Activated naive CD4-positive, alpha-beta T cell treated with anti-CD3 and anti-CD28 coated beads, Interleukin-2, amount 50 U/mL, for 24 hours (primary cell): ENCODE results near the gene ANXA4.

Experiments
- H3K27ac Mint-ChIP-seq: one replicate; pipeline ENCODE4 v1.8.0; 2021; ENCODE audit warnings: mild to moderate bottlenecking, mixed read lengths
- H3K27me3 Mint-ChIP-seq: one replicate; pipeline ENCODE4 v1.8.0; 2021; ENCODE audit warnings: mixed read lengths
- H3K36me3 Mint-ChIP-seq: one replicate; pipeline ENCODE4 v1.8.0; 2021; ENCODE audit warnings: mixed read lengths
- H3K4me1 Mint-ChIP-seq: one replicate; pipeline ENCODE4 v1.8.0; 2021; ENCODE audit warnings: mixed read lengths
- H3K4me3 Mint-ChIP-seq: one replicate; pipeline ENCODE4 v1.8.0; 2021; ENCODE audit warnings: mild to moderate bottlenecking, mixed read lengths
- H3K9me3 Mint-ChIP-seq: one replicate; pipeline ENCODE4 v1.8.0; 2021; ENCODE audit warnings: mixed read lengths

Gene ANXA4

DNA sequence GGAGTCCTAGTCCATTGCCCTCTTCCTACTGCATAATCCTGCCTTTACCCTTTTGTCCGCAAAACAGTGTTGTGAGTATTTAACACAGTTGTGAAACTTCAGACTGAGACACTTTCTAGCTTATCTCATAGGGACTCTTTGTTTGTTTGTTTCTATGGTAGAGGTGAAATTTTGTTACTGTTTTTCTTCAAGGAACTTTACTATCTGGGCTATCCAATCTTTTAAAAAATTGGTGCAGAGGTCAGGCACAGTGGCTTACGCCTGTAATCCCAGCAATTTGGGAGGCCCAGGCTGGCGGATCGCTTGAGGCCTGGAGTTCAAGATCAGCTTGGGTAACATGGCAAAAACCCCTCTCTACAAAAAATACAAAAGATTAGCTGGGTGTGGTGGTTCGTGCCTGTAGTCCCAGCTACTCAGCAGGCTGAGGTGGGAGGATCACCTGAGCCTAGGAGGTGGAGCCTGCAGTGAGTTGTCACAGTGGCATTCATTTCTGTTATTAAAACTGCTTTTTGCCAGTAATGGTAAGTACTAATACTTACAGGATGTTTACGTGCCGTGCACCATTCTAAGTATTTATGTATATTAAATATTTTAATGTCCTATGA, 106.4 kb downstream of the ANXA4 start:
- Mint-ChIP-seq H3K27ac (no peak overlapping the region), H3K4me1 (no peaks in the 10 kb centered on the region), H3K36me3 (peaks cover 23% of the 10 kb centered on the region), H3K4me3 (no peak overlapping the region), H3K27me3 (no peaks in the 10 kb centered on the region), H3K9me3 (no peaks in the 10 kb centered on the region)

DNA sequence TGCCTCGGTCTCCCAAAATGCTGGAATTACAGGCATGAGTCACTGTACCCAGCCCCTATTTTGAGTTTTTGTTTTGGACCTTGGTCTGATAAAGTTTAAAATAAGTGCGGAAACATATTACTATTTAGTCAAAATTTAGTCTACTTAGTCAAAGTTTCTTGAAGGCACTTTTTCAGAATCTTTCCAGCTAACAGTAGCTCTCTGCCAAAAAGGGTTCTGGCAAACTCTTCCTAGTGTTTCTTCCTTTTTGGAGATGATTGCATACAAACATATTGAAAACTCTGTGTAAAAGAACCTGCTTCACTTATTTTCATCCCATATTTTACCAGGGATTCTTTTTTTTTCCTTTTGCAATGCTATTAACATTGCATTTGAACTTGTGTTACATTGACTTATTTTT, 116.3 kb downstream of the ANXA4 start:
- Mint-ChIP-seq H3K4me1 (no peaks in the 10 kb centered on the region), H3K36me3 (peaks cover 4% of the 10 kb centered on the region), H3K27me3 (no peaks in the 10 kb centered on the region), H3K4me3 (no peak overlapping the region), H3K9me3 (no peaks in the 10 kb centered on the region), H3K27ac (no peak overlapping the region)

GRCh38 chr2:69863298-69863697, 121.4 kb downstream of the ANXA4 start:
- Mint-ChIP-seq H3K9me3 (no peaks in the 10 kb centered on the region), H3K36me3 (peaks cover 7% of the 10 kb centered on the region)

More at GRCh38 chr2:69863298-69863697, 121.4 kb downstream of the ANXA4 start:
- no peak overlapping the region for H3K4me3 Mint-ChIP-seq
- H3K27ac Mint-ChIP-seq: no peak overlapping the region
- no peaks in the 10 kb centered on the region for H3K27me3 Mint-ChIP-seq
- H3K4me1 Mint-ChIP-seq: no peaks in the 10 kb centered on the region
